Measurements from ENCODE around the gene SIK3.
"Not testable (repeated sequence)": the region's sequence is repeated elsewhere in the genome, so short reads cannot be mapped to it uniquely, and the experiment has no call there.

The SIK3 gene

DNA sequence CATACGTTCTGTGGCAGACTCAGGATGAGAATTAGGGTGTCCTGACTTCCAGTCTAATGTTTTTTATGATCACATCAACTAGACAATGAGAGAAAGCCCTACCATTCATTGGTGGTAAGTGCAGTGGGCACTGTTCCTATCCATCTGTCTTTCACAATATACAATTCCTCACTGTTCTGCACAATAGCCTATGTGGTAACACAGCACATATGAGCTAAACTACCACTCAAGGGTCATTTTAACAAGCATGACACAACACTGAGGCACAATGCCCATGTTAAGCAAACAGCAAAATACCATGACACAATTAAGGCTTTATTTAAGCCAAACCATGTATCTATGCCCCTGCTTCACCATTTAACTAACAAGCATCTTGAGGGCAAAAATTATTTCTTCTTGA, 52.3 kb downstream of the SIK3 start:
- no peak for DNase-seq (ENCODE audit: low read depth)

DNA sequence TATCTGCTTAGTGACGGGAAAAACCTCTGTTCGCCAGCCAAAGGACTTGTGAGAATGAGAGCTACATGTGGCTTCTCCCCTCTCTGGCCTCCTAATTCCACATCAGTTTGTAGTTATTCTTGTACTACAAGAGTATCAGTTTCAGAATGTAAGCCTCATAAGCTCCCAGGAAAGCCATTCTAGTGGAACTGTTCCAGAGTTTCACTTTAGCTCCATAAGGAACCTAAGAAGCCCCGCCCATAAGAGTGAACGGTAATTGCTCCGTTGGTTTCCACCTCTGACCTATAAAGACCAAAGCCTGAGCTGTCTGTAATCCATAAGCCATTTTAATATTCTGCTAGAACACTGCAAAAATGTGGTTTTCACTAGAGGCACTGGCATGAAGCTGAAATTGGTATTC, 53.0 kb downstream of the SIK3 start:
- DNase-seq (ENCODE audit: low read depth): no peak

DNA sequence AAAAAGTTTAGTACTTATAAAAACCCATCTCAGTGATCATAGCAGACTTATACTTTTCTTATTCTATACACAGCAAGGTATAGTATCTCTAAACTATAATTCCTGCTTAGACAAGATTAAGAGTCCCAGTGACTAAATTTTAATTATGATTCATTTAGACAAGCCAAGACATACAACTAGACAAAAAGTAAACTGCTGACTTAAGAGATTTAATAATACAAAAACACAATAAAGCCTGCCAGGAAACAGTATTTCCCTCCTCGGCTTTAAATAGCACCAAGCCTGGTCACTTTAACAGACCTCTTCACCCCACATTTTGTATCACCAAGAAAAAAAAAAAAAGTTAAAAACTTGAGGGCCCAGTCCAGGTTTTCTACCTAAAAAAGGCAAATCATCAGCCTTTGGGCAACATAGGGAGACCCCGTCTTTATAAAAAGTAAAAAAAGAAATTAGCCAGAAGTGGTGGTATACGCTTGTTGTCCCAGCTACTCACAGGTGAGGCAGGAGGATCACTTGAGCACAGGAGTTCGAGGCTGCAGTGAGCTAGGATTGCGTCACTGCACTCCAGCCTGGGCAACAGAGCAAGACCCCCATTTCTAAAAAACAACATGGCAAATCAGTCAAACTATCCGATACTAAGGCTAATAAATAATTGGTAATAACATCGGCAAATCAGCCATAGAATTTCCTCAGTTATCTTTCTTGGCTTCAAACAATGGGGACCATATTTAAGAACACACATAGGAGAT, 53.8 kb downstream of the SIK3 start:
- DNase-seq (ENCODE audit: low read depth): no peak

DNA sequence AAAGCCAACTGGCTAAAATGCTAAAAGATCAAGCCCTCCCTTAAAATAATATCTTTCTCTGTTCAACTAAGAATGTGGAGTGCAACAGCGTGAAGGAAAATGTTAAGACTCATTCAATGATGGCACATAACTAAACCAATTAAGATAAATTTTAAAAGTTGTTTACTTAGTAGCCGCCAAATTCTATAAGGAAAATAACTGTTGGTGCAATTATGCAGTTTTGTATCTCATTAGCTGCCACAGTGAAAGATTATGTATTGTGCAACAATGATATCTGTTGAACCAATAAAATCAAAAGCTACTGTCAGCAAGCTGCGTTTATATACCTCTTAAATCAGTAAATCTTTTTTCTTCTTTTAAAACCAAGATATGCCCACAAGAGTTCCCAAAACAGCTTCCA, 55.5 kb downstream of the SIK3 start:
- DNase-seq (ENCODE audit: low read depth): no peak

DNA sequence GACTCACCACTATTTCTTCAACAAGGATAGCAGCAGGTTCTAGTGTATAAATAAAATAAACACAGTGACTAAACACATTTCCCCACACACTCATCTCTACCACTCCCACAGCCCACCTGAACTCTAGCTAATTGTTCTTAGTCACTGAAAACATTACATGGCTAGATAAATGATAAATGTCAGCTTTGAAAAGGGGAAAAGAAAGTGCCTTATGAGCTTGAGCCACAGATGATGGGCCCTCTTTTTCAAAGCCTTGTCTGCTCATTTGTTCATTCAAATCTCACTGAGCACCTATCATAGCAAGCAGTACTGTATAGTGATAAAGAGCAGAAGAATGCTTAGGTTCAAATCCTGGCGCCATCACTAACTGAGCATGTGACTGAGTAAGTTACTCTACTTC, 58.3 kb downstream of the SIK3 start:
- no peak for DNase-seq (ENCODE audit: low read depth)

DNA sequence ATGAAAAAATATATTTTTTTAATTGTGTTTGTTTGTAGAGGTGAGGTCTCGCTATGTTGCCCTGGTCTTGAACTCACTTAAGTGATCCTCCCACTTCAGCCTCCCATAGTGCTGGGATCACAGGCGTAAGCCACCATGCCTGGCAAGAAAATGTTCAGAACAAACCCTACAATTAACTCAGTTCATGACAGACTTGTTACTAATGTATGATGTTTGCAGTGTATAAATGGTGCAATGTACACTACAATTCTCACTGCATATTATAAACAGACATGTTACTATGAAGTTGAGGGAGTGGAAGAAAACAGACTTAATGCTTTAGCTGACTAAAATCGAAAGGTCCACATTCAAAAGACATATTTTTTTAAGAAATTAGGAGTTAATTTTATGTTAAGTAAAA, 59.0 kb downstream of the SIK3 start:
- DNase-seq (ENCODE audit: low read depth): no peak

DNA sequence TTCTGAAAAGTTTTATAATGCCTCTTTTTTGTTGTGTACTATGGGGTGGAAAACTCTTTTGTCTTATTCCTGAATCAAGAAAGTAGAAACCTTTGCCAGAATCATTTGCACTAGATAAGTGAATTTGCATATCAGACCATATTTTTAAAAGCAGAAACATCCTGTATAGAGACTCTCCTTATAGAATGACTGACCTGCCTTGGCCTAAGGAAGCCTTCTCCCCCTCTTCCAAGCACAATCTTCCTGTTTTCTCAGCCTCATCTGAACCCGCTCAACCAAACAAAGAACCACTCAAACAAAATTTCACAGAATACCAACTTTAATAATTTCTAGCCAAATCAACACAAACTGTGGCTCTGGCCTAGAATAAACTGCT, 60.3 kb downstream of the SIK3 start:
- DNase-seq (ENCODE audit: low read depth): no peak

DNA sequence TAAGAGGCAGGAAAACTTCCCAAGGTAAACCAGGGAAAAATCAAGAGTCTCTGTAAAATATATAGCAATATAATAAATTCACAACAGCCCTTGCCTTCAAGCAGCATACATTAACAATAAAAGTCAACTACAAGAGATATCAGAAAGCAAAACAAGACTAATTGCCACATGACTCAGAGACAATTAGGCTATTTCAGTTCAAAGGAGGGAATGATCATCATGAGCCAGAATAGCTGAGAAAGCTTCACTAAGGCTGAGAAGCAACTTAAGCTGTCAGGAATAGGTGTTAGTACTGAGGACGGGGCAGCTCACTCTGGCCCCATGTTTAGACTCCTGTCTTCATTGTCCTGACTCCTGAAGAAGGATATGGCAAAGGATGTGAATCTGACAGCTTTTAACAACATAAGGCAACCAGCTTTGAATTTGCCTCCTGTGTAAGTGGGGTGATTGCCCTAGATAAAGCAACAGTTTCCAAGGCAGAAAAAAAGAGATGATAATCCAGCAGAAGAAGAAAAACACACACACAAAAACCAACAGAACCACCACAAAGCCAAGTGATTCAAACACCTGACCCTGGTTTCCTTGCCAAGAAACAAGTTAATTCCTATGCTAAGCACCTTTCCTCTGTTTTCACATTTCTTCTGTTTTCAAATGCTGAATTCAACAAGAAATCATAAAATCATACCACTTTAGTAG, 60.8 kb downstream of the SIK3 start:
- DNase-seq (ENCODE audit: low read depth): no peak

DNA sequence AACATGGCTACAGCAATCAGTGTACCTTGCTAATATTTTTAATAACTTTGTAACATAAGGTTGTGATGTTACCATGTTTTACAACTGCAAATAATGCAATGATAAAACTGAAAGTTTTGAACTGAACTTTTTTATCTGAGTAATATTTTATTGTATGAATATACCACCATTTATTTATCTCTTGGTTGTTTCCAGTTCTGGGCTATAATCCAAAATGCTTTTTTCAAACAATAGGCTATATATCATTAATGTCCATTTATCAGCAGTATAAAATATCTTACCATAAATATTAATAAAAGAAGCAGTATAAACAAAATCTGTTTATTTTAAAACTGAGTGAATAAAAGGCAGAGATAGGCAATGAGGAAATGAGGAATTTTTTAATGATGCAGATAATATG, 63.3 kb downstream of the SIK3 start:
- no peak for DNase-seq (ENCODE audit: low read depth)

DNA sequence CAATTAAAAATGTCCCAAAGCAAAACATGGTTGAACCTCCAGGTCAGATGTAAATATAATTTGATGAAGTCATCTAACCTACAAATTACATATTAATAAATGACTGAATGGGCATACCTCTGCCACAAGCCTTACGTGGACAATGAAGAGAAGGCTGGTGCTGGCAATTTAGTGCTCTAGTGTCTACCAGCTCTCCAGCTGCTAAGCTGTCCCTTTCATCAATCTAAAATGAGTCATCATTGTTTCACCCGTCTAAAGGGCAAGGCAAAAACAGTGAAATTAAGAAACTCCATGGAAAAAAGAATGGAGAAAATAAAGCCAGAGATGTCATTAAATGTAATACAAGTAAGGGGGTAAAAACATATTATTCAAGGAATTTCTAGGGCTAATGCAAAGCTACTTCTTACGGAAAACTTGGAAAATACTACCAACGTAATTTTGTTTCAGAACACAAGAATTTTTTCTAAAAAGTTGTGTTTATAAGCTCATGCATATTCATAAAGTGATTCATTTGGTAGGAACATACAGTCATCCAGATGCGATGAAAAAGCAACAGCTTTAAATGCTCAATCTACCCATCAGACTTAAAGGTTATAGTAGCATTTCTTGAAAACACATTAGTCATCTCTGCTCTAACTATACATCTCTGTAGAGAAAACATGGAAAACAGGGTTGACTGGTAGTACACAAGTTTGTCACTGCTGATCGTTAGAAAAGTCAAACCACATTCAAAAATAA, 71.5 kb downstream of the SIK3 start:
- DNase-seq (ENCODE audit: low read depth): no peak

DNA sequence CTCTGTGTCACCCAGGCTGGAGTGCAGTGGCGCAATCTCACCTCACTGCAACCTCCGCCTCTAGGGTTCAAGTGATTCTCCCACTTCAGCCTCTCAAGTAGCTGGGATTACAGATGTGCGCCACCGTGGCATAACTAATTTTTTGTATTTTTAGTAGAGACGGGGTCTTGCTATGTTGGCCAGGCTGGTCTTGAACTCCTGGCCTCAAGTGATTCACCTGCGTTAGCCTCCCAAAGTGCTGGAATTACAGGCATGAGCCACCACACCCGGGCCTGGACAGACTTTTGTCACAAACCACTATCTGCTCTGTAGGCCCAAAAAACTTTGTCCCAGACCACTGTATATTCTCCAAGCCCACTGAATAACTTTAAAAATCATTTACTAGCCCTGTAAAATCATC, 74.5 kb downstream of the SIK3 start:
- DNase-seq (ENCODE audit: low read depth): not testable (repeated sequence)

DNA sequence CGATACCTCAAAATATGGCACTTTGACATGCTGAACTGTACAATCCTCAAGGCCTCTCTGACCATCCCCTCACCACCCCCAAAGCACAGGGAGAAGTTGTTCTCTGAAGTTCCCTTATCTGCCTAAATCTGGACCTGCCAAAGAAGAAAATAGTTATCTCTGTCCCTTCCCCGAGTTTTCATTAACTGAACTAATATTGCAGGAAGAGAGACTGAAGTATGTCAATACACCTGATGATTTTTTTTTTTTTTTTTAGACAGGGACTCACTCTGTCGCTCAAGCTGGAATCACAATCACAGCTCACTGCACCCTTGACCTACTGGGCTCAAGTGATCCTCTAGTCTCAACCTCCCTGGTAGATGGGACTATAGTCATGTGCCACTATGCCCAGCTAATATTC, 75.0 kb downstream of the SIK3 start:
- DNase-seq (ENCODE audit: low read depth): no peak

DNA sequence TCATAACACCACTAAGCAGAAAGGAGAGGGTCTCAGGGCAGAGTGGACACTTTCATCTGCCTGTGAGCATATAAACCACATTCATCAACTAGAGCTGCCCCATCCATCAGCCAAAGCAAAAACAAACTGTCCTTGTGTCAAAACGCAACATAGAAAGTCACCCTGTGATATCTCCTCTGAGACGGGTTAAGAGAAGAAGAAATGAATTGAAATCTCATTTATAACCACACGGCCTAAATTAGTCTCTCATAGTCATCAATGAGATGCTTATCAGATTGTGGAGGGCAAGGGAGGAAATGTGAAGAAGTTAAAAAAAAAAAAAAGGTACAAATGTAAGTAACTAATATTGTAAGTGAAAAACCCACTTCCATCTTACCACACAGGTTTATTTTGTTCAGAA, 75.7 kb downstream of the SIK3 start:
- DNase-seq (ENCODE audit: low read depth): no peak

DNA sequence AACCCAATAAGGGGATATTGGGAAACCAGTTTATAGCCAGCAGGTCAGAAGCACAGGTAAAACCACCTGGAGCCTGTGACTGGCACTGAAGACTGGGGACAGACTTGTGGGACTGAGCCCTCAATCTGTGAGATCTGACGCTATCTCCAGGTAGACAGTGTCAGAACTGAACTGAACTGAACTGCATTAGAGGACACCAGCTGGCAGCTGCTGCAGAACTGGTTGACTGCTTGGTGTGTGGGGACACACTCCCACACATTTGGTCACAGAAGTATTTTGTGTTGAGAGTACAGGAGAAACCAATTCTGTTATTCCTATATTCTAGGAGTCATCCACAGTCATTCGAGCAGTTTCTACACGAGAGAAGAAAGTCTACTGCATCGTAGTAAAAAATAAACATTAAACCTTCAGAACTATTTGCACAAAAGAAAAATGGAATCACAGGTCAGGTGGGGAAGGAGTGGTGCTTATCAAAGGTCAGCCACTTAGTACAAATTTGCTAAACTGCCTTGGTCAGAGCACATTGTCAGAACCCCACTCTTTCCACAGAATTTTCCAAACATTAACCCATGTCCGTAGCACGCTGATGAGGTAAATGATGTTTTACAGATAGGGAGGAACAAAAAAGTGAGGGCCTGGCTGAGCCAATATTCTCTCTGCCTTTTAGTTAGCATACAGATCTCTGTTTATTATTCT, 77.2 kb downstream of the SIK3 start:
- DNase-seq (ENCODE audit: low read depth): no peak

DNA sequence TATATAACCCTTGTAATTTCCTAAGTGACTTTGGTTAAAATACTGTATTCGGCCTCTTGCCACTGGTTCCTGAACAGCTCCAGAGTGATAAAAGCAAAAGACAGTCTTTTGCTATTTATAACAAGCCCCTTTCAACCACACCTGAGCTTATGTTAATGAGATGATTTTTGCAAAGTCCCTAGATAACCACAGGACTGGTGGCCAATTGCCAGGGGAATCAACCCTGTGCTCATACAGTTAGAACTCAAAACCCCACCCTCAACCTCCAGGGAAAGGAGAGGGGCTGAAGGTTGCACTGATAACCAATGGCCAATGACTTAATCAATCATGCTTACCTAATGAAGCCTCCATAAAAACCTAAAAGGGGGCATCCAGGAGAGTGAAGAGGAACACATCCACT, 77.9 kb downstream of the SIK3 start:
- DNase-seq (ENCODE audit: low read depth): no peak

DNA sequence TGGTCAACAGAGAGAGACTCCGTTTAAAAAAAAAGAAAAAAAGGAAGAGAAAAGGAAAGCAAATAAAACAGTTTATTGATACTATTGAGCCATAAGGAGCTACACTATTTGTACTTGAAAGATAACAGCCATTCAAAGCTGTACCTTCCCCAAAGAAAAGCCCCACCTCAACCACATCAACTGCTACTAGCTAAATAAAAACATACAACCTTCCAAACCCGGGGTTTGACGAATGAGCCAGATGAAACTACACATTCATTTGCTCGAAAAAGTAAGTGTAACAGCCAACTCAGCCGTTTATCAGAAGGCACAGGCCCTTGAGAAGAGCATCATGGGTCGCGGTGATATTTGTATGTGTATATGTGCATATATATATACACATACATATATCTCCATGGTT, 78.4 kb downstream of the SIK3 start:
- DNase-seq (ENCODE audit: low read depth): no peak

DNA sequence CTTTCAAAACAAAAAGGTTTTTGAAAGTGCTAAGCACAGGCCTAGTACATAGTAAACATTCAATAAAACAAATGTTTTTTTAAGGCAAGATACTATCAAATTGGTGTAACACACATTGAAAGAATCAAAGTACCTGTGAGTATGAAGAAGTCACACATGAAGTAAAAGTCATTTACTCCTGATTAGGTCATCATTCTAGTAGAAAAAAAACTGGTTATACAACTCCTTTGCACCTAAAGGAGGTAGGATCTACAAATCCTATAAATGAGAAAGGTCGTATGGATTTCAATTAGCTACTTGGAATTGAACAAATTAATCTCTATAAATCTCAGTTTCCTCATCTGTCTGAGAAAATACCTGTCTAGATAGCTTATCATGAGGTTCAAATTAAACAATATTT, 80.8 kb downstream of the SIK3 start:
- no peak for DNase-seq (ENCODE audit: low read depth)

DNA sequence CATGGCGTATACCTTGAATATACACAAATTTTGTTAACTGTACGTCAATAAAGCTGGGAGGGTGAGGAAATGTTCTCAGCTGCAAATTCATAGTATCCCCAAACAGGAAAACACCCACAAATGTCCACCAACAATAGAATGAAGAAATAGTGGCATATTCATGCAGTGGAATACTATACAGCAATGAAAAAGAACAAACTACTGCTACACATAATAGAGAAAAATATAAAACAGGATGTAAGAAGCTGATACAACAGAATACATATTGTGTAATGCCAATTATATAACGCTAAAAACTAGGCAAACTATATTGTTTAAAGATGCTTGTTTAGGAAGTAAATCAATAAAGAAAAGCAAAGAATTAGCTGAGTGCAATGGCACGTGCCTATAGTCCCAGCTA, 81.5 kb downstream of the SIK3 start:
- DNase-seq (ENCODE audit: low read depth): no peak

DNA sequence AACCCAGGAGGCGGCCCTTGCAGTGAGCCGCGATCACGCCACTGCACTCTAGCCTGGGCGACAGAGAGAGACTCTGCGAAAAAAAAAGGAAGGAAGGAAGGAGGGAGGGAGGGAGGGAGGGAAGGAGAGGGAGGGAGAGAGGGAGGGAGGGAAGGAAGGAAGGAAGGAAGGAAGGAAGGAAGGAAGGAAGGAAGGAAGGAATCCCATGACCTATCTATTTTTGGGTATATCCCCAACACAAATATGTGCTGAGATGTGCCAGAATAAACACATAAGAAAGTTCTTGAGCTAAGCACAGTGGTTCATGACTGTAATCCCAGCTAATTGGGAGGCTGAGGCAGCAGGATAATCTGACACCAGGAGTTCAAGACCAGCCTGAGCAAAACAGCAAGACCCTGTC, 82.0 kb downstream of the SIK3 start:
- no peak for DNase-seq (ENCODE audit: low read depth)

DNA sequence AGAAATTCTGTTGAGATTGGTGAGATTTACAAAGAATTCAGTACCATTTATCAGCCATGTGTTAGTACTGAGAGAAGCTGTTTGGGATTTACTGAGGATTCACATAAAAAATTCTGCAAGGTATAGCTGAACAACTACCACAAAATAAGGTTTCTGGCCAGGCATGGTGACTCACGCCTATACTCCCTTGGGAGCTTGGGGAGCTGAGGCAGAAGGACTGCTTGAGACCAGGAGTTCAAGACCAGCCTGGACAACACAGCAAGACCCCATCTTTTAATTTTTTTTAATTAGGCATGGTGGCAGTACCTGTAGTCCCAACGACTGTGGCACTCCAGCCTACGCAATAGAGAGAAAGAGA, 86.7 kb downstream of the SIK3 start:
- no peak for DNase-seq (ENCODE audit: low read depth)

DNA sequence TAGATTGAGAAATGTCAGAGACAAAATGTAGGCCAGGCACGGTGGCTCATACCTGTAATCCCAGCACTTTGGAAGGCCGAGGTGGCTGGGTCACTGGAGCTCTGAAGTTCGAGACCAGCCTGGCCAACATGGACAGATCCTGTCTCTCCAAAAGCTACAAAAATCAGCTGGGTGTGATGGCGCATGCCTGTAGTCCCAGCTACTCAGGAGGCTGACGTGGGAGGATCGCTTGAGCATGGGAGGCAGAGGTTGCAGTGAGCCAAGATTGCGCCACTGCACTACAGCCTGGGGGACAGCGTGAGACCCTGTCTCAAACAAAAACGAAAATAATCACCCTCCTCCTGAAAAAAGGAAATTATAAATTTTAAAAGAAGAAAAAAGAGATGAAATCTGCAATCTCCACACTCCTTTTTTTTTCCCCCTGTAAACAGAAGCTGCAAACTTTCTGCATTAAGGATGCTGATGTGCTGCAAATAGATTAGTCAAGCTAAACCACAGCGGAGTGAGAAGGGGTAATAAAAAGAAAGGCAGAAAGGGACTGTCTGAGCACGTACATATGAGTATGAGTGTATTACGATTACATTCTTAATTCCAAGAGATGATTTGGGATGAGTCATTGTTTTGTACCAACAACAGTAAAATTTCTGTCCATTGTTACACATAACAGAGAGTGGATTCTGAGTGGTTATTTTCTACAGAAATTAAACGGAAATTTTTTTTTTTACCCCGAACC, 87.3 kb downstream of the SIK3 start:
- DNase-seq (ENCODE audit: low read depth): no peak

All from T follicular helper cell (primary cell).